COR-L47 (cell line): ENCODE results near the gene PGM2.

ENCODE experiments used
- DNase-seq: peaks from one replicate; lab custom pipeline; 2025; lab: John Stamatoyannopoulos, UW

PGM2 gene

DNA sequence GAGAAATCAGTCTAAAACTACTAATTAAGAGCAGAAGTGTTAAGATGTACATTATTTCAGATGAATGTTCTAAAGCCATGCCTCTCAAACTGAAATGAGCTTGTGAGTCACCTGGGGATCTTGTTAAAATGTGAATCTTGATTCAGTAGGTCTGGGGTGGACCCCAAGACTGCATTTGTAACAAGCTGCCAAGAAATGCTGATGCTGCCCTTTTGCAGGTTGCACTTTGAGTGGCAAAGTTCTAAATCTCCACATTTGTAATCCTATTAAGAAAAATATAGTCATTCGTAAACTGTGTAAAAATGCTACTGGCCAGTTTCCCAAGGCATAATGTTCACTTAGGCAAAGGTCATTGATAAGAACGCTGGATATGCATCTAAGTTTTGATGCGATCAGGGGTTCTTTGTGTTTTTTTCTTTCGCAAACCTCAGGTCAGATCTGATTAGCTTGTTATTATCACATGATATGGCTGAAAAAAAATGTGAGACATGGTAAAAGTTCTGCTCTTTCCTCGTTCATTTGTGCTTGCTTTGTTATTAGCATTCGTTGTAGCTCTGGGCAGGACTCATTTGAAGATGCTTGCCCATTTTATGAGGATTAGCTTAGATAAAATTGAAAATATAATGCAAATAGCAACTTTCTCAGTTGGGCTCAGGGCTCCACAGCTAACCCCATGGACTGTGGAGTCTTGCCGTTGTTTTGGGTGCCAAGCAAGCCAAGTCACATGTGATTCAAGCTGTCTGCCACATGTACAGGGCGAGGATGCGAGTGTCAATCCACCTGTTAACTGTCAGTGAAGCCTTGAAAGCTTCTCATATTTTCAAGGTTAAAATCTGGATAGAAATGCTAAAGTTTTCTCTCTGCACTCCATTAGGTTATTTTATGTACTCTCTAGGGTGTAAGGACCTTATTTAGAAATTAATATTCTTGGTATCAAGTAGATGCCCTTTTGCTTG lies 76.5 kb downstream of the PGM2 start:
- DNase-seq, result no peak

- DNase-seq, result no peak
Observed at GRCh38 chr4:37903901-37904300, 77.4 kb downstream of the PGM2 start.

DNA sequence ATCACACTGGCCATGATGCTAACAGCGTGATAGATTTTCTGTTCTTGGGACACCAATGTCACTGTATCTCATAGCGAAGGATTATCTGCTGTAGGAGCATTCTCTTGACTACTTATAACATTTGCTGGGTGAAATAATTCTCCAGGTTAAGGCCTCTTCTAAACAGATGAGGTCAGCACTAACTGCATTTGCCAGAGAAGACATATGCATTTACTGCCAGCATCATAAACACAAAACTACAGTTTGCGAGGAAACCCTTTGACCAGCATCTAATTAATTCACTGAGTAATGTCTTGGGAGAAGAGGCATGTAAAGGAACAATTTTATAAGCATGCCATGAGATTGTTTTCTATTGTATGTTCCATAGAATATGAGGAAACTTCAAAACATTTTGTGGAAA lies 78.3 kb downstream of the PGM2 start:
- DNase-seq, result no peak

- DNase-seq, result no peak
Observed at GRCh38 chr4:37905533-37906169, 79.2 kb downstream of the PGM2 start.

DNA sequence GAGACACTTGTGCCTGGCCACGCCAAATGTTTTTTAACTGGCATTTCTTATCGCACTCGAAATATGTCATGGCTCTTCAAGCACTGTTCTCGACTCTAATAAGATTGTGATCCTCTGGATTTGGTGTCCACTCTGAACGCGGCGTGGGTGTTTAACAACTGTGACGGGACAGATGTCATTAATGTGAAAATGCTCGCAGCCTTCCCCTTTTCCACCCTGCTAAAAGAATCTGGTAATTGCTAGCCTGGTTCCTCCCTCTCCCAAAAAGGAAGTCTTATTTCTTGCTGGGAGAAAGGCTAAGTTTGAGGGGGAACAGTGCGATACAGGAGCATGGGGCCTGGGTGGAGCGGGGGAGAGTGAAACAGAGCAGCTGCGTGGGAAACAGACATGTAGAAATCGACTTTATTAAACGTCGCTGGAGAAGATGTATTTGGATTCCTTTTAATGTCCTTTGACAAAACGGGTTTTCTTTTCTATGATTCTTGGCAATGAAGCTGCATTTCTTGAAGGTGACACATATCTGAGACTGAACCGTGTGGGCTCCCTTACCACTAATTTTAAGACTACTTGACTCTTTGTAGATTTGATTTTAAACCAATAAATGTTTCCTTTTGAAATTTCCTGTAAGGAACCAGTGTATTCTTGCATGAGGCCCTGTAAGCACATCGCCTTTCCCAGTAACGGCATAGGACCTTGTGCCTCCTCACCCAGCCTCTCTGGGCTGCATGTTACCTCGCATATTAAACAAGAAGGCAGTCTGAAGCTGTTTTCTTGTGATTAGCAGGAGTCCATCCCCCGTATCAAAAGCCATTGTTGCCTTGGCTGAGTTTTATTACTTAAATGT lies 82.2 kb downstream of the PGM2 start:
- DNase-seq, result no peak

- DNase-seq, result no peak
Observed at GRCh38 chr4:37909332-37910090, 83.0 kb downstream of the PGM2 start.

DNA sequence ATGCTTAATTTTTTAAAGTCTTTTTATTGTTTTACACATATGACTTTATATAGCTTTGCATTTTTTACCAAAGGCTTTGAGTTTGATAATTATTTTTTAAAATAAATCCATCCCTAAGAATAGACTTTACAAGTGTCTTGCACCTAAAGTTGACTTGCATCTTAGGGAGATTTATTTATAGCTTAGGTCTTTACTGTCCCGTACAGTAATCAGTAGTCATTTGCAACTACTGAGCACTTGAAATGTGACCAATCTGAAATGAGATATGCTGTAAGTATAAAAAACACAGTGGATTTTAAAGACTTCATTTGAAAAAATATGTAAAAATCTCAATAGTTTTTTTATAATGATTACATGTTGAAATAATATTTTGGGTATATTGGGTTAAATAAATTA lies 83.6 kb downstream of the PGM2 start:
- no peak for DNase-seq
